Measurements from ENCODE around the gene IGSF3.

- TF ChIP-seq, protein P1, sequence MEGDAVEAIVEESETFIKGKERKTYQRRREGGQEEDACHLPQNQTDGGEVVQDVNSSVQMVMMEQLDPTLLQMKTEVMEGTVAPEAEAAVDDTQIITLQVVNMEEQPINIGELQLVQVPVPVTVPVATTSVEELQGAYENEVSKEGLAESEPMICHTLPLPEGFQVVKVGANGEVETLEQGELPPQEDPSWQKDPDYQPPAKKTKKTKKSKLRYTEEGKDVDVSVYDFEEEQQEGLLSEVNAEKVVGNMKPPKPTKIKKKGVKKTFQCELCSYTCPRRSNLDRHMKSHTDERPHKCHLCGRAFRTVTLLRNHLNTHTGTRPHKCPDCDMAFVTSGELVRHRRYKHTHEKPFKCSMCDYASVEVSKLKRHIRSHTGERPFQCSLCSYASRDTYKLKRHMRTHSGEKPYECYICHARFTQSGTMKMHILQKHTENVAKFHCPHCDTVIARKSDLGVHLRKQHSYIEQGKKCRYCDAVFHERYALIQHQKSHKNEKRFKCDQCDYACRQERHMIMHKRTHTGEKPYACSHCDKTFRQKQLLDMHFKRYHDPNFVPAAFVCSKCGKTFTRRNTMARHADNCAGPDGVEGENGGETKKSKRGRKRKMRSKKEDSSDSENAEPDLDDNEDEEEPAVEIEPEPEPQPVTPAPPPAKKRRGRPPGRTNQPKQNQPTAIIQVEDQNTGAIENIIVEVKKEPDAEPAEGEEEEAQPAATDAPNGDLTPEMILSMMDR (IDR thresholded peaks at IDR 0.05), result no peak
- TF ChIP-seq POLR2A (IDR thresholded peaks at IDR 0.05), result no peak
Observed at GRCh38 chr1:116676291-116676690, 8.8 kb upstream of the IGSF3 start.

All from esophagus squamous epithelium (tissue), 4 donors.